WTC11 (cell line): ENCODE results near the gene ASCC1.

Source experiments
- CTCF ChIP-seq: fragments of 200-600 bp; IDR thresholded peaks from 2 replicates; pipeline ENCODE4 v1.8.0; 2022; ENCODE audit warnings: antibody characterized with exemption
- SP1 ChIP-seq: sonication (generic); formaldehyde crosslinking; conservative IDR thresholded peaks from 2 replicates; pipeline ENCODE4 v1.8.1; 2022; ENCODE audit warnings: missing genetic modification reagents

- TF ChIP-seq CTCF (no peak), SP1 (CRISPR knock-in tag) (no peak)
Observed at GRCh38 chr10:72053690-72054089, 162.4 kb downstream of the ASCC1 start.
